ENCODE data around the gene CDH13.

The CDH13 gene

DNA sequence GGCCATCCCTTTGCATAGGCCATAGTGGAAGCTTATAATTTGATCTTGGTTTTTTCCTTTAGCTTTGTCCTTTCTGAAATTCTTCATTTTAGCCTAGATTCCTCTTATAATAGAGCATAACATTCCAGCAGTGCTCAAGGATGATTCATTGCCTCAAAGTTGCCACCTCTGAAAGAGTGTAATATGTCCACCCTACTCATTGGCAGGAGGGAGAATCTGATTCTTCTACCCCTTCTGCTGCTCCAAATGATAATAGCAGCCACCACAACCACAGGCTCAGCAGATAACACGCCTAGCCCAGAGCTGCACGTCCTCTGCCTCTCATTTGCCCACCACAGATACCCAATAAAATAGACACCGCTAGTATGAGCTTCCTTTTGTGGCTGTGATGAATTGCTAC lies 843.6 kb downstream of the CDH13 start:
- no peak for DNase-seq

DNA sequence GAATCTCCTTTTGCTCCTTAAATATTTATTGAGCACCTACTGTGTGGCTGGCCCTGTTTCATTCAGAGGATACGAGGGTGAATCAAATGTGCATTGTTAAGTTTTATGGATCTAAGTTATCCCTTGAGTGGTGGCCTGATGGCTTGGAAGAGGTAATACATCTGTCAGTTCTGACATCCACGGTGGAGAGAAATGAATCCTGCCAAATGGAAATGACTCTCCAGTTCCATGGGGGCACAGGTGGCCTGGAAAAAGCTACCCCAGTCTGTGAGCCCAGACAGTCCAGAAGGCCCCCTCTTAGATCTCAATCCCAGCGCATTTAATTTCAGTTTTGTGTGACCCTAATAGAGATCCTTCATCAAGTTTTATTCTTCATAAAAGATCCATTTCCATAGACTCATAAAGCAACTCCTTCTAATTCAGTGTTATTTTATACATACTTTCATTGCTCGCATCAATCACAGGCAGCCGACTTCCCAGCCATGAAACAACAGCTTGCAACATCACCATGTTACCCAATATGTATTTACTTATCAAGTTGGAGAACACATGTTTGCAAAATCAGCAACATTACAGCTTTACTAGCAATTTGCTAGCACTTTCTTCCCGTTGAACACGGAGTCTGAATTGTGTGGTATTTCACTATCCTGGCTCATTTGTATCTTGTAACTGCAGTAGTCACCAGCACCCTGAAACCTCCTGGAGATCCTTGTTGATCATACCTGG lies 846.2 kb downstream of the CDH13 start:
- no peak for DNase-seq

DNA sequence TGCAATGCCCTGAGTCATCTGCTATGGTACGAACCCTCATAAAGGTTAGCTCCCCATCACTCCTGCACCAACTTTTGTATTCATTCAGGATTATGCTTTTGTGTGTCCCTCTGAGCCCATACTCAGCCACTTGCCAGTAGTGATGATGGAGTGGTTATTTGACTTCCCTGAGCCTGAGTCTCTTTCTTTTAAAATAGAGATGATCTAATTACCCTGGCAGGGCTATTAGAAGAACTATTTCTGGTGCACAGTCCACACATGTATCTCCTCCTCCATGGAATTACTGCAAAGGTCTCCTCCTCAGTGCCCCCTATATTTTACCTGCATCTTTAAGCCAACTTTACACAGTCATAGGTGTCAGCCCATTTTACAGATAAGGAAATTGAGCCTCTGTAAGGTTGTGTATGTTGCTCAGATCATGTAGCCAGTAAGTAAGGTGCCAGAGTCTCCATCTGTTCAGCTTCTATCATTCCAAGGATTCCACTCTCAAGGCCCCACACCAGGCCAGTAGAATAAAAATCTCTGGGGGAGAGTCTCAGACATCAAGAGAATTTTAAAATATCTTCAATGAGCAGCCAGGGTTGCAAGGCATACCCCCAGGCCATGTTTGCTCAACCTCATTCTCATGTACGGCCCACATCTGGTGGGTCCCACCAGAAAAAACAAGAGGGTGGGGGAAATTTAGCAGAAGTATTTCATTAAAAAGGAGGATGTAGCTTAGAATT lies 847.3 kb downstream of the CDH13 start:
- no peak for DNase-seq

DNA sequence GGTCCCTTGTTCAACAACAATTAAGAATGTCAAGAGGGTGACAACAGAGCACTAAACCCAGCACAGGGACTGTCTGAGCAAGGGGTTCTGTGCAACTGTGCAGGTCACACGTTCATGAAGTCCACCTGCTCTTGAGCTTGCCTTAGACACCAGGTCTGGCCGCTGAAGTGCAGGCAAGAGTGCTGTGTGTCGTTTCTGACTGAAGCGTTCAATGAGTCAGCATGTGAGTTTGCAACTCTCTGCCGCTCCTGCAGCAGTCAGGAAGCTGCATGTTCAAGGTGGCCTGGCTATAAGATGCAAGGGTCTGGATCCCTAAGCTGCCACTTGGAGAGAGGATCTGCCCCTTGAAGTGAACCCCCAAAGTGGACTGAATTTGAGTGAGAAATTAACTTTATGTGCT lies 848.3 kb downstream of the CDH13 start:
- no peak for DNase-seq

DNA sequence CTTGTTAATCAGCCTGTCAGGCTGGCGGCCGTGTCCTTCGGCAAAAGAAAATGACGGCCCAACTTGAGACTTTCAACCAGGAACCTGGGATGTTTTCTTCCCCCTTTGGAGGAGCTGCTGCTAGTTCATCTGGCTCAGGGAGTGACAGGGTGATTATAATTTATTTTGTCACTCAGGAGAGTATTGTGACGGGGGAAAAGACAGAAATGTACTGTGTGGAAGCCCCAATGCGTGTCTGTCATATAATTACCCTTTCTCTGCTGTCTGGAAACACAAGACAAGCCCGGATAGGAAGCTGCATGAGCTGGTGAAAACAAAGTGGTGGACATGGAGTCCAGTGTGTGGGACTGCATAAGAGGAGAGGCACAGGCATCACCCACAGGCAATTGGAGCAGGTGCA lies 854.8 kb downstream of the CDH13 start:
- no peak for DNase-seq

DNA sequence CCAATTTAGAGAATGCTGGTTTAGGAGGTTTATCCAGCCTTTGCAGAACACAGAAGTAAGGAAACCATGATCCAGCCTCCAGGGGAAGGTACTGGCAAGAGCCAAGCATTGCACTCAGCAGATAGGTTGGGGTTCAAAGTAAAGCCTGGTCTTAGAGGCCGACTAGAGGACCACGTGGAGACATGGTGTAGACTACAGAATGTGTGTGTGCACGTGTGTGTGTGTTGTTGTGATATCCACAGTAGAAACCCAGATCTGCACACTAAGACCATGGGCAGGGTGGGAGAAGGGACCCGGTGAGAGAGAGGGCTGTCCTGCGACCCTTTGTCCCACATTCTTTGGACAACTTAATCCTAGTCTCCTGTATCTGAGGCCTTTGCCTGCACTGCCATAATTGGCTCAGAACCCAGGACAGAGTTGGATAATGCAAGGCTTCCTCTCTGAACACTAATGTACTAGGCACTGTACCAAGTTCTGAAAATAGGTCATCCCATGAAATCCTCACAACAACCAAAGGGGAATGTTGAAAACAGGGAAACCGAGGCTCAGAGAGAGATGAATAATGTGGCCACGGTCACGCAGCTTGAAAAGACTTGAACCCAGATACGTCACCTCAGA lies 855.9 kb downstream of the CDH13 start:
- no peak for DNase-seq

DNA sequence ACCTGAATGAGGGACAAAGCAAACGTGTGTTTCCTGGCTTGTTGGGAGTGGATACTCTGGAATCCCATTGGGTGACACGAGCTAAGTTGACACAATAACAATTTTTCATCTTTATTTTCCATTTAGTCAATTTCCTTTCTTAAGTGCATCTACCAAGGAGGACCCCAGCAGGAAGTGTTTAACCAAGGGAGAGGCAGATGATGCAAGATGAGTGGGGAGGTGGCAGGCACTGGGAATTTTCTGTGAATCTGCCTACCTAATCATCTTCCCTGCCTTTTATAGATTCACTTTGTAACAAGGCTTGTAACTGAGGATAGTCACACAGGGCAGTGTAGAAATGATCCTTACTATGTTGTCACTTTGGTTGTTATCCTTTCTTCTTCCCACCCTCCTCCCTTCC lies 863.3 kb downstream of the CDH13 start:
- no peak for DNase-seq

DNA sequence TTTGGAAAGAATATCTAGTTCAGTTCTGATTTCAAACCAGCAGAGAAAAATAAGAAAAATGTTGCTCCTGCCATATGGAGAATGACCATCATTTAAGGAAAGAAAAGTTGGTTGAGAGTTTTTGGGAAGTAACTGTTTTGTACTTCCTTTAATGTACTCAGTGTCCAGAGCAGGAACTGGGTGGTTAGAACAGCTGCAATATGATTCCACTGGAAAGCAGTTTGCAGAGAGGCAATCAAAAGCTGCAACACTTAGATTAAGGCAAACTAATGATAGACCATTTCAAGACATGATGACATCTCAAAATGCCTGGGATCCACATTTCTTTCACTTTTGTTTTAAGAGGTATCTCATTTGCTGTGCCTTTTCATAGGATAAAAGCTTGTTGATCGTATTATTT lies 867.7 kb downstream of the CDH13 start:
- no peak for DNase-seq

DNA sequence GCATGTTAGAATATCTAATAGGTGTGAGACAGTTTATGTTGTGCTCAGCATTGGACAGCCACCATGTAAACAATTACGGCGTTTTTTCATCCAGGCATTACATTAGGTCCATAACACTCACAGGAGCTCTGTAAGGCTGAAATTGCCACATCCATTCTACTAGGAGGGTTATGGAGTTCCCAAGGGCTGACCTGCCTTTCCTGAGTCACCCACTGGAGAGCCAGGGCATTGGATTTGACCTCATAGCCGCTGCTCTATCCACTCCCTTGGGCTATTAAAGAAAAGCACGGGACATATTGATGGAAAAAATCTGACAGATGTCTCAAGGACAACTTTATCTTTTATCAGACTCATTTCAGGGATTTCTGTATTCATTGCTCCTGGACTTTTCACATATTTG lies 874.7 kb downstream of the CDH13 start:
- no peak for DNase-seq

DNA sequence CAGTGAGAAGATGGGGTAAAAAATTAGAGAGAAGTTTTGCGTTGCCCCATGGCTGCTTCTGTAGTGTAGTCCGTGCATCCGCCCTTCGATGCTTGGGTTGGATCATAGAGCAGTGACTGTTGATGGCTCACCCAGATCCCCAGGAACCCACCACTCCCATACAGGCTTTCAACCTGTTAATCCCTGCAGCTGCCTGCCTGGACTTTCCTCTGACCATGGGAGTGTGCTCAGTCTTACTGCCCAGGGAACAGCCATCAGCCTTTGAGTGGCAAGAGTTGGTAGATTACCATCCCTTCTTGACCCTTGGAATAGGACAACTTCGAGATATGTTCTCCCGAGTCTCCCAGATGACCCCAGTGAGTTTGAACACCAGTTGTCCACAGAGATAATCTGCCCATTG lies 881.5 kb downstream of the CDH13 start:
- no peak for DNase-seq

DNA sequence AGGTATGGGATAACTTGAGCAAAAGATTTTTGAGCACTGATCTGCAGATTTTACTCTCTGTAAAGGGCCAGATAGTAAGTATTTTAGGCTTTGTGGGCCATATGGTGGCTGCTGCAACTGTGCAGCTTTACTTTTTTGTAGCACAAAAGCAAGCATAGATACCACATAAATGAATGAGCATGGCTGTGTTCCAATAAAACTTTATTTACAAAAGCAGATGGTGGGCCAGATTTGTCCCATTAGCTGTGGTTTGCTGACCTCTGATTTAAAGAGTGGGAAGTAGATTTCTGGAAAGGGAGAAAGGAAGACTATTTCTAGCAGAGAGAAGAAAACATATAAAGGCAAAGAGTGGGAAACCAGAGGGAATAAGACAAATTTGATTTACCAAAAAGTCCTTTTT lies 882.5 kb downstream of the CDH13 start:
- no peak for DNase-seq

DNA sequence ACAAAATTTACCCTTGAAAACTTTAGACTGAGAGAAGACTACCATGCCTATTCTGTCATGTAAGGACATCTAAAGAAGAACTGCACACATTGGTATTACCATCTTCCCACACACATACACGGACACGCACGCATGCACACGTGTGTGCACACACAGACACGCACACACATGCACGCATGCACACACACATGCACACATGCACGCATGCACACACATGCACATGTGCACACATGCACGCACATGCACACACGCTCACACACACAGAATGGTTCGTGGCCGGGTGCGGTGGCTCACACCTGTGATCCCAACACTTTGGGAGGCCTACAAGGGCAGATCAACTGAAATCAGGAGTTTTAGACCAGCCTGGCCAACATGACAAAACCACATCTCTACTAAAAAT lies 884.1 kb downstream of the CDH13 start:
- DNase-seq, result no peak

DNA sequence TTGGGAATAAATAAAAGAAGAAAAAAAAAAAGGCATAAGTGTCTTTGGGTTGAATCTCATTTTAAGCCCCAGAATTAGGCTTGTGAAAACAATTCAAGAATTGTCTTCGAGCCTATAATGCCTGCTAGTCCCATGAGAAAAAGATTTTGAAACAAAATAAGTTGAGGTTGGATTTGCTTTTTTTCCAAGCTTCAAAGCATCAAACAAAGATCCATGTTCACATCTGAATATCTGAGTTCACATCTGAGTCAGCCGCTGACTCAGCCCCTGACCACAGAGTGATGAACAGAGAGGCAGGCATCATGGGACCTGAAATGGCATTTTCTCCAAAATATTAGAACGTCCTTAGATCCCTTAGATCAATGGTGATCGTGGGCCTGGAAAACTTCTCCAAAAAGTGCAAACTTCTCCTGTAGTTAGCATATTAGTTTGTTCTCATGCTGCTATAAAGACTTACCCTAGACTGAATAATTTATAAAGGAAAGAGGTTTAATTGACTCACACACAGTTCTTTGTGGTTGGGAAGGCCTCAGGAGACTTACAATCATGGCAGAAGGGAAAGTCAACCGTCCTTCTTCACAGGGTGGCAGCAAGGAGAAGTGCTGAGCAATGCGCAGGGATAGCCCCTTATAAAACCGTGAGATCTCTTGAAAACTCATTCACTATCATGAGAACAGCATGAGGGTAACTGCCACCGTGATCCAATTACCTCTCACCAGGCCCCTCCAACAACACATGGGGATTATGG lies 886.4 kb downstream of the CDH13 start:
- no peak for DNase-seq

DNA sequence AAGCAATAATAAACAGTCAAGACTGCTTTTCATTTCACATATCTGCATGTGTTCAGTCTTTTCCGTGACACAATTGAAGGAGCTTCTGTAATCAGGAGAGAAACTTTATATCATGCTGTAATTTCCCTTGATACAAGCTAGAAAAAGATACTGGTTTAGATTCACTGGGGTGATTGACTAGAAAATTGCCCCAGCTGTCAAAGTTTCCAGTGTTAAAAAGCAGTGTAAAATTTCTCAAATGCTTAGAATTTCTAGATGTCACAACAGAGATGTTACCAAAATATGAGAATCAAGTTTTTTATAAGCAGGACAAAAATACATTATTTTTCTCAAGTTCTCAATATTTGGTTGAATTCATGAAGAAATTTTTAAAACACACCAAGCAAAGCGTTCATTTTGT lies 888.6 kb downstream of the CDH13 start:
- DNase-seq, result no peak

DNA sequence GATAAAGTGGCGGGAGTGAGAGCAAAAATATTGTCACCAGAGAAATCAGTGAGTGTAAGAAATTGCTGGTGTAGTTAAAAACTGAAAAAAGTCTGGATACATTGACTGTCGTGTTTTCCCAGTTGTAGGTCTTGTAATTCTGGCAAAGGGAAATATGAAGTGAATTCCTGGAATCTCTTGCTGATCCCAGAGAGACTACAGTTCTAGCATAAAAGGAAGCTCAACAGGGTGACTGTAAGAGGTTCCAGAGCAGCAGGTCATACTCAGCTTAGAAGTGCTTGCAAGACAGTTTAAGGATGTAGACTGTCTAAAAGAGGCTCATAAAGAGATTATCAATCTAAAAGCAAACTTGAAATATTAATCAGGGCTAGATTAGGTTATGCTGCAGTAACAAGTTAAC lies 890.2 kb downstream of the CDH13 start:
- DNase-seq, result no peak

DNA sequence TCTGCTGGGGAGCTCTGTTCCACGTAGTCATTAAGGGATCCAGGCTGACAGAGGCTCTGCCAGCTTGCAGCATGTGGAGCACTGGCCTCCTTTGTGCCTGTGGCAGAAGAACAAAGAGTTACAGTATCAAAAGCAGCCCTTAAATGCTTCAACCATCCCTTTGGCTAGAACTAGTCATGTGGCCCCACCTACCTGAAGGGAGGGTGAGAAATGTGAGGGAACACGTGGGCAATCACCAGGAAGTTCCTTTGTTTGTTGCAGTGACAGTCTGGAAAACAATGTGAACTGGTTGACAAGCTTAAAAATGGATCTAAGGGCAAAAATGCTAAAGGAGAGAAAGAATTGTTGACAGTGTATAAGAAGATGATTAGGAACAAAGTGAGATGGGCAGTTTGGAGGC lies 890.6 kb downstream of the CDH13 start:
- no peak for DNase-seq

DNA sequence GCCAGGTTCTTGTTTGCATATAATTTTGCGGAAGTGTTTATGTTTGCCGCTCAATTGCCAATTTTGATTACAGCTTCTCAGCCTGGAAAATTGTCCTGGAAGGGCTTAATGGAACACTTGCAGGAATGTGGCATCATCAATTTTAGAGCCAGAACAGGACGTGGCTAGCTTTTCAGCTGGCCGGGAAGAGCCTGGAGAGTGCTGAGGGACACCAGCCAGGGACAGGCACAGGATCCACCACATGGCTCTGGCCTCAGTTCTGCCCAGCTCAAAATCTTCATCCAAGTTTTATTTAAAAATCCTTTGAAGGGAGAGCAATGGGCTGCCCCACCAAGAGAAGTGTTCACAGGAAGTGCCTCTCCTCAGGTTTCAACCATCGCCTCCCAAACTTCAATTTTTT lies 893.8 kb downstream of the CDH13 start:
- no peak for DNase-seq

DNA sequence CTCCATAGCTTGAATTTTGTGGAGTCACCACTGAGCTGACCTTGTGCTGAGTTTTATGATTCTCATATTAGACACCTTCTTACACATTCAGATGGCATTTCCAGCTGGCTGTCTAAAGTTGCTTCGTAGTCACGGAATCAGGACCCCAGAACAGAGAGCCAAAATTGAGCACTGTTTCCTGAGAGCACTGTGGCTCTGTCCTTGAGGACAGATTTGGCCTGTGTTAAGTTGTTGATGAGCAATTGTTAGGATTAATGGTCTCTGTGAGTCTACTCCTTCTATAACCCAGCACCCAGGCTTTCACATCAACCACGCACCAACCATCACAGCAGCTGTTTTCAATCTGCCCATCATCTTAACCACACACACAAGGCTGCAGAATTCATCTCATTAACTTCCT lies 903.5 kb downstream of the CDH13 start:
- DNase-seq, result no peak

DNA sequence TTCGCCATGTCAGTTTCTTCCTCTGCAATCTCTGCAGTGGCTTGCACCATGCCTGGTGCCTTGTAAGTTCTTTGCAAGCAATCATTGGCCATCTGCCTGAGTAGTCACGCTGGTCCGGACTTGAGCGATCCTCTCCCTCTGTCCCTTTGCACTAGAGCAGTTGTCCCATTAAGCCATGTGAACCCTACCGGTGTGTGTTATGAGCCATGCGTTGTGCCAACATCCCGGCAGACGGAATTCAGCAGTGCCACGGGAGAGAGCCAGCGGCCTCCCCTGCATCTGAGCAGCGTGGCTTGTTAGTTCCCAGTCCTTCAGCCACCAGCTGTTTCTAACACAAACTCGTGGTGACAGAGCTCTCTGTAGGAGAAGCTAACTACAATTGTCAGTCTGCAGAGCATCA lies 905.9 kb downstream of the CDH13 start:
- DNase-seq, result no peak

DNA sequence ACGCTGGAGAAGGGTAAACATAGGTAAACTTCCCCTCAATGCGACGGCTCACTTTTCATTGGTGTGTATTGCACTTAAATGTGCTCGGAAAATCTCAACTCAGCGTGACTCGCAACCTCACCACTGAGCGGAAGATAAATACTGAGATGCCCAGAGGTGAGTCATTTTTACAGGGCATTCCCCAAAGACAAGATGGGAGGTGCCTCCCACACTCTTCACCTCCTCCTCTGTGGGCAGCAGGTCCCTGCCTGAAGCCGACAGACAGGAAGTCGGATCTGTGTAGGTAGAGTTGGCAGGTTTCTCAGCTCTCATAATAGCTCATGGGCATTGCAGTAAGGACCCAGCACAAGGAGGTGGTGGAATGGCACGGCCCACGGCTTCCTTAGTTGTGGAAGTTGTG lies 906.4 kb downstream of the CDH13 start:
- no peak for DNase-seq

DNA sequence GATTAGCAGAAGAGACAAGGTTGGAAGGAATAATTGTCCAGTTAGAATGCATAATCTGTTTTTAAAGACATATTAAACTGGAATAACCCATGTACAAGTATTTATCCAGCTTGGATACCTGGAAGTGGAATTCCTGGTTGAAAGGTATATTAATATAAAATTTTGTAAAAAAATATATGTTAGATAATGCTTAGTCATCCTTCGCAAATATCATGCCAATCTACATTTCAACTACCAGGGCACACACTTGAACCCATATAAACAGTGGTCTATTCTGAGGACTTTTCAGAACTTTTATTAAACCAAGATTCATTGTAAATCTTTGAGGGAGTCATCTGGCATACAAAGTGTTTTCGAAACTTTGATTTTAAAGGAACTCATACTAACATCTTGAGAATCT lies 911.9 kb downstream of the CDH13 start:
- no peak for DNase-seq

DNA sequence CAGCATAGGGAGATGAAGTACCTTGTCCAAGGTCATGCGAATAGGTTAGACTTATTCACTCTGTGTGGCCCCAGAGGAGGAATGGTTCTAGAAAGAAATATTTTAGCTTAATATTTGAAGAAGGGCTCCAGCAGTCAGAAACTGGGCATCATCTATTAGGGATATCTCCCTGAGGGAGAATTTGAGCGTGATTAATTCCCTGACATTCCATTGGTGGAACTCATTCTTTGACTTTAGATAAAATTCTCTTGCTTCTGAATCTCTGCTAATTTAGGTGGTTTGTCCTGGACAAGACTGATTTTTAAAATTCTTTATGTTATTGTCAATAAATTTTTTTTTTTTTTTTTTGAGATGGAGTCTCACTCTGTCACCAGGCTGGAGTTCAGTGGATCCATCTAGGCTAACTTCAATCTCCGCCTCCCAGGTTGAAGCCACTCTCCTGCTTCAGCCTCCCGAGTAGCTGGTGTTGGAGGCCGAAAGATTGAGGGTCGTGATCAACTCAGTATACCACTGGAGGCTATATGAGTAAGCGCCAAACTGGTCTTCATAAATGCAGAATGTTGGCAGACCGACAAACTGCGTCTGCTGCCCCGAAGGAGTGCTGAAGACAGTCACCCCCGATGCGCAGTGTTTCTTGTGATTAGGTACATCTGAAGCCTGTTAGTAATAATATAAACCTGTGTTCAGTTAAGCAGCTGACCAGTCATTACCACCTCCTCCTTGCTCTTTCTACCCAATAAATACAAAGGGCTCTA lies 913.1 kb downstream of the CDH13 start:
- no peak for DNase-seq

DNA sequence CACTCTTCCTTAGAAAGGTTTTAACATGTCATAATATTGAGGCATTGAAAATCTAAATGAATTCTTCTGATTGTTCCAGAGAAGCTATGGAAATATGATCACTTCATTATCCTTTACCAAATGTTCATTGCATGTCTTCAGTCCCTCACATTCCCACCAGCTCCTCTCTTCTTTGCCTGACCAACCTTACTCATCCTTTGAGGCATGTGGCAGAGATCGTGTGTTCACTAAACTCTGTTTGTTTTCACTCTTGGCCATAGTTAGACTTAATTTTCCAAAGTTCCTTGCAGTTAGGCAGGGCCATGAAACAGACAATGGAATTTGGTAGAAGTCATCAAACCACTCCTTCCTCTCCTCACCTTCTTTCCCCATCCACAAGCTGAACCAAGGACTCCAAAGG lies 914.5 kb downstream of the CDH13 start:
- DNase-seq, result no peak

Measured in activated gamma-delta T cell (primary cell).